ENCODE measurements around the gene BANP. TPM values are rescaled to one million over a fixed set of nuclear protein-coding genes. Genes with fewer than 3 reads are reported as not detected.

BANP gene
- total RNA-seq, 1 donor from 2014 or later: 44.0 TPM

DNA sequence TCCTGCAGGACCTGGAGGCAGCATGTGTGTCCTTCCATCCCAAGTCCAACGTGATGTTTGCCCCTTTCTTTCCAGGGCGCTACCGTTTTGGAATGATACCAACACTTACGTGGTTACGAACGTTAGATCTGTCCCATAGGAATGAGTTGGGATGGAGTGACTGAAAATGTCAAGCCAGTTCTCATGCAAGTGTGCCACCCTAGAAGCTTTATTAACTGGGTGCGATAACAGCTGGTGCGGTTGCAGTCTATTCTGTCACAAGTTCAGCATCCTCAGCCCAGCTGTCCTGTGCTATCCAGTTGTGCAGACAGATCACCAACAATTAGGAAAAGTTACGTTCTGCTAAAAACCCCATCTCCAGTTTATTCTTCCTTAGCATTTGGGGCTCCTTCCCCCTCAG is 52.5 kb downstream of the BANP start:
- Histone ChIP-seq H3K4me3 (no peak overlapping the region), H3K9me3 (no peaks in the 10 kb centered on the region), H3K27me3 (no peaks in the 10 kb centered on the region), H3K4me1 (no peaks in the 10 kb centered on the region), H3K36me3 (peaks cover 0 to 18% of the 10 kb centered on the region in 2 donors), H3K27ac (no peak overlapping the region)
- no peak for TF ChIP-seq POLR2A (IDR thresholded peaks at IDR 0.05)
- TF ChIP-seq POLR2AphosphoS5 (IDR thresholded peaks at IDR 0.05; ENCODE audit: insufficient read depth in 1 of 2, low read depth in 1 of 2): no peak
- TF ChIP-seq, protein P1, sequence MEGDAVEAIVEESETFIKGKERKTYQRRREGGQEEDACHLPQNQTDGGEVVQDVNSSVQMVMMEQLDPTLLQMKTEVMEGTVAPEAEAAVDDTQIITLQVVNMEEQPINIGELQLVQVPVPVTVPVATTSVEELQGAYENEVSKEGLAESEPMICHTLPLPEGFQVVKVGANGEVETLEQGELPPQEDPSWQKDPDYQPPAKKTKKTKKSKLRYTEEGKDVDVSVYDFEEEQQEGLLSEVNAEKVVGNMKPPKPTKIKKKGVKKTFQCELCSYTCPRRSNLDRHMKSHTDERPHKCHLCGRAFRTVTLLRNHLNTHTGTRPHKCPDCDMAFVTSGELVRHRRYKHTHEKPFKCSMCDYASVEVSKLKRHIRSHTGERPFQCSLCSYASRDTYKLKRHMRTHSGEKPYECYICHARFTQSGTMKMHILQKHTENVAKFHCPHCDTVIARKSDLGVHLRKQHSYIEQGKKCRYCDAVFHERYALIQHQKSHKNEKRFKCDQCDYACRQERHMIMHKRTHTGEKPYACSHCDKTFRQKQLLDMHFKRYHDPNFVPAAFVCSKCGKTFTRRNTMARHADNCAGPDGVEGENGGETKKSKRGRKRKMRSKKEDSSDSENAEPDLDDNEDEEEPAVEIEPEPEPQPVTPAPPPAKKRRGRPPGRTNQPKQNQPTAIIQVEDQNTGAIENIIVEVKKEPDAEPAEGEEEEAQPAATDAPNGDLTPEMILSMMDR (IDR thresholded peaks at IDR 0.05): no peak
- intact Hi-C loops (cut with DNase I): no loop called here
- no peak for DNase-seq (ENCODE audit: extremely low spot score in 2 of 2)

DNA sequence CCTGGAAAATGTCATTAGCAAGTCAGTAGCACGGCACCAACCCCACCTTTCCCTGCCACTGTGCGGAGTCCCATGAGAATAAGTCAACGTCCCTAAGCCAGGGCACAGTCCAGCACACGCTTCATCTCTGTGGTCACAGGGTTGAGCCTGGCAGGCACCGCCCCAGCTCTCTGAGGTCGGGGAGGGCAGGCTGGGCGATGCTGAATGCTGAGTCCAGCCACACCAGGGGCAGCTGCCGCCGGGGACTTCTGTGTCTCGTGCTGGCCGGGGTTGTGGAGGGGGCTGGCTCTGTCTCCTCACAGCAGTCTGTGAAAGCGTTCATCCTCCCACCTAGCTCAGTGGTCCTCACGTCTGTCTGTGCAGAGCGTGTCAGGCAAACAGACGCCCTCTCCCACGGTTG is 53.2 kb downstream of the BANP start:
- peaks cover 0 to 20% of the 10 kb centered on the region in 2 donors for H3K36me3 ChIP-seq
- no peak overlapping the region for H3K27ac ChIP-seq
- intact Hi-C loops (cut with DNase I): no loop called here
- no peaks in the 10 kb centered on the region for H3K27me3 ChIP-seq
- TF ChIP-seq, protein P1 (IDR thresholded peaks at IDR 0.05): no peak
- H3K4me3 ChIP-seq: no peak overlapping the region
- no peaks in the 10 kb centered on the region for H3K9me3 ChIP-seq
- H3K4me1 ChIP-seq: no peaks in the 10 kb centered on the region
- no peak for DNase-seq (ENCODE audit: extremely low spot score in 2 of 2)

DNA sequence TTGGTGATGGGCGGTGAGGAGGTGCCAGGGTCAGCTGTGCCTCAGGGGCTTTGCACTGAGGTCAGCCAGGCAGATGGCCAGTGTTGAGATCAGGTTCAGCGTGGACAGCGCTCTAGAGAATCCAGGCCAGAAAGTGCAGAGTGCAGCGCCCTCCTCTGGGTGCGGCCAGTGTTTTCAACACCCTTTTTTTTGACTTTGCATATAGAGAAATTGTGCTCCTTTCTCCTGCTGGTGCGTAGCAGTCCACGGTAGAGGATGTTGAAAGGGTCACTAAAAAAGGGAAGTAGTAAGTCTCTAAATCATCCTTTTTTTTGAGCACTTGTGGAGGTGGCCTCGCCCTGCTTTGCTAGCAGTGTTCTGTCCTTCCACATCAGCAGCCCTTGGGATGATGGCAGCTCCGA is 53.9 kb downstream of the BANP start:
- Histone ChIP-seq H3K4me3 (no peak overlapping the region), H3K36me3 (peaks cover 0 to 20% of the 10 kb centered on the region in 2 donors), H3K27ac (no peak overlapping the region), H3K9me3 (no peaks in the 10 kb centered on the region), H3K27me3 (no peaks in the 10 kb centered on the region), H3K4me1 (no peaks in the 10 kb centered on the region)
- TF ChIP-seq POLR2A (IDR thresholded peaks at IDR 0.05): no peak
- no peak for TF ChIP-seq POLR2AphosphoS5 (IDR thresholded peaks at IDR 0.05; ENCODE audit: insufficient read depth in 1 of 2, low read depth in 1 of 2)
- TF ChIP-seq, protein P1 (IDR thresholded peaks at IDR 0.05): no peak
- DNase-seq (ENCODE audit: extremely low spot score in 2 of 2): no peak
- intact Hi-C loops (cut with DNase I): no loop called here

DNA sequence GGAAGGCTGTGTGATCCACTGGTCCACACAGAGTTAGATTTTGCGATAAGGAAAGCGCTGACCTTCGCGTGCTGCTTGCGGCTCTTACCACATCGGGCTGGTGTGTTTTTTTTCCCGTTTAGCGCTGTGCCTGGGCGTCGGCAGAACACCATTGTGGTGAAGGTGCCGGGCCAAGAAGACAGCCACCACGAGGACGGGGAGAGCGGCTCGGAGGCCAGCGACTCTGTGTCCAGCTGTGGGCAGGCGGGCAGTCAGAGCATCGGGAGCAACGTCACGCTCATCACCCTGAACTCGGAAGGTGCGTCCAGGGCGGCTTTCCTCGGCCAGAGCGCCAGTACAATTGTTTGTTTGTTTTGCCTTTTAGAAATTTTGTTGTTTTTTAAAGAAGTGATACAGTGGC is 54.7 kb downstream of the BANP start:
- Histone ChIP-seq H3K27ac (no peak overlapping the region), H3K4me1 (no peaks in the 10 kb centered on the region), H3K9me3 (no peaks in the 10 kb centered on the region), H3K36me3 (peaks cover 0 to 20% of the 10 kb centered on the region in 2 donors), H3K4me3 (no peak overlapping the region), H3K27me3 (no peaks in the 10 kb centered on the region)
- TF ChIP-seq POLR2AphosphoS5 (IDR thresholded peaks at IDR 0.05; ENCODE audit: insufficient read depth in 1 of 2, low read depth in 1 of 2) (no peak), POLR2A (IDR thresholded peaks at IDR 0.05) (no peak)
- TF ChIP-seq, protein P1 (IDR thresholded peaks at IDR 0.05): no peak
- intact Hi-C loops (cut with DNase I): no loop called here
- DNase-seq (ENCODE audit: extremely low spot score in 2 of 2): no peak

DNA sequence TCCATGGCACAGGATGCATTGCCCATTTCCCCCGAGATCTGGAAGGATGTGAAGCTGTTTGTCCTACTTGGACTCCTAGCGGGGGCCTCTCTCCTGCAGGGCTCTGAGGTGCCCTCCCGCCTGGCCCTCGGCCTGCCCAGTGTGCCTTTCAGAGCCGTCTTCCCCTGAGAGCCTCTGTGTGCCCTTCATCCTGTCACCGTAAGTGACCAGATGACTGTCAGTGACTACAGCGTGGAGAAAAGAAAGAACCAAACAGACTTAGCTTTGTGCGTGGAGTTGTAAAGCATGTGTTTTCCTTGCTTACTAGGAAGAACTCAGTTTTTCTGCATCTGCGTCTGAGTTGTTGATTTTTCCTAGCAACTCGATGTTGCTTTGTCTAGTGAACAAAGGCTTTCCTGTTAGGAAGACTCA is 56.1 kb downstream of the BANP start:
- Histone ChIP-seq H3K4me3 (no peak overlapping the region), H3K27ac (no peak overlapping the region), H3K27me3 (no peaks in the 10 kb centered on the region), H3K4me1 (no peaks in the 10 kb centered on the region), H3K9me3 (no peaks in the 10 kb centered on the region), H3K36me3 (peaks cover 0 to 20% of the 10 kb centered on the region in 2 donors)
- intact Hi-C loops (cut with DNase I): no loop called here
- DNase-seq (ENCODE audit: extremely low spot score in 2 of 2): no peak
- TF ChIP-seq POLR2A (IDR thresholded peaks at IDR 0.05) (no peak), POLR2AphosphoS5 (IDR thresholded peaks at IDR 0.05; ENCODE audit: insufficient read depth in 1 of 2, low read depth in 1 of 2) (no peak)
- TF ChIP-seq, protein P1 (IDR thresholded peaks at IDR 0.05): no peak
